Measurements from ENCODE around the gene NUDCD2. TPM values are rescaled to one million over a fixed set of nuclear protein-coding genes. Genes with fewer than 3 reads are reported as not detected.
"Not testable (repeated sequence)": the region's sequence is repeated elsewhere in the genome, so short reads cannot be mapped to it uniquely, and the experiment has no call there.

NUDCD2 gene
- total RNA-seq, 1 donor from 2014 or later: 25.1 TPM

- DNase-seq (ENCODE audit: extremely low spot score, unreplicated experiment): no peak
- no peak for TF ChIP-seq CTCF (IDR thresholded peaks at IDR 0.05)
- H3K27me3 Mint-ChIP-seq (ENCODE audit: unreplicated experiment): peaks cover 32% of the 10 kb centered on the region
- no peak overlapping the region for H3K4me3 Mint-ChIP-seq (ENCODE audit: unreplicated experiment)
- no peak overlapping the region for H3K27ac Mint-ChIP-seq (ENCODE audit: unreplicated experiment)
- H3K36me3 Mint-ChIP-seq (ENCODE audit: unreplicated experiment): no peaks in the 10 kb centered on the region
- H3K9me3 Mint-ChIP-seq (ENCODE audit: unreplicated experiment): no peaks in the 10 kb centered on the region
- H3K4me1 Mint-ChIP-seq (ENCODE audit: unreplicated experiment): peaks cover 11% of the 10 kb centered on the region
These were observed 26.6 kb downstream of the NUDCD2 start for GRCh38 chr5:163433271-163433670.

GRCh38 chr5:163432544-163432943 lies 27.4 kb downstream of the NUDCD2 start:
- Mint-ChIP-seq H3K4me3 (ENCODE audit: unreplicated experiment) (no peak overlapping the region), H3K9me3 (ENCODE audit: unreplicated experiment) (no peaks in the 10 kb centered on the region), H3K36me3 (ENCODE audit: unreplicated experiment) (no peaks in the 10 kb centered on the region), H3K4me1 (ENCODE audit: unreplicated experiment) (peaks cover 10% of the 10 kb centered on the region), H3K27ac (ENCODE audit: unreplicated experiment) (no peak overlapping the region), H3K27me3 (ENCODE audit: unreplicated experiment) (peaks cover 38% of the 10 kb centered on the region)
- no peak for TF ChIP-seq CTCF (IDR thresholded peaks at IDR 0.05)
- no peak for DNase-seq (ENCODE audit: extremely low spot score, unreplicated experiment)

GRCh38 chr5:163426128-163426527 lies 33.8 kb downstream of the NUDCD2 start:
- not testable (repeated sequence) for H3K4me3 Mint-ChIP-seq (ENCODE audit: unreplicated experiment); H3K9me3 Mint-ChIP-seq (ENCODE audit: unreplicated experiment); H3K27ac Mint-ChIP-seq (ENCODE audit: unreplicated experiment); H3K4me1 Mint-ChIP-seq (ENCODE audit: unreplicated experiment); DNase-seq (ENCODE audit: extremely low spot score, unreplicated experiment); H3K36me3 Mint-ChIP-seq (ENCODE audit: unreplicated experiment)
- peaks cover 48% of the 10 kb centered on the region for H3K27me3 Mint-ChIP-seq (ENCODE audit: unreplicated experiment)

- no peaks in the 10 kb centered on the region for H3K36me3 Mint-ChIP-seq (ENCODE audit: unreplicated experiment)
- DNase-seq (ENCODE audit: extremely low spot score, unreplicated experiment): no peak
- H3K4me3 Mint-ChIP-seq (ENCODE audit: unreplicated experiment): no peak overlapping the region
- no peaks in the 10 kb centered on the region for H3K4me1 Mint-ChIP-seq (ENCODE audit: unreplicated experiment)
- TF ChIP-seq CTCF (IDR thresholded peaks at IDR 0.05): no peak
- H3K27ac Mint-ChIP-seq (ENCODE audit: unreplicated experiment): no peak overlapping the region
- peaks cover 47% of the 10 kb centered on the region for H3K27me3 Mint-ChIP-seq (ENCODE audit: unreplicated experiment)
- H3K9me3 Mint-ChIP-seq (ENCODE audit: unreplicated experiment): no peaks in the 10 kb centered on the region
These were observed 35.1 kb downstream of the NUDCD2 start for GRCh38 chr5:163424836-163425235.

GRCh38 chr5:163415673-163416072 lies 44.2 kb downstream of the NUDCD2 start:
- H3K36me3 Mint-ChIP-seq (ENCODE audit: unreplicated experiment); DNase-seq (ENCODE audit: extremely low spot score, unreplicated experiment); H3K9me3 Mint-ChIP-seq (ENCODE audit: unreplicated experiment); H3K4me1 Mint-ChIP-seq (ENCODE audit: unreplicated experiment); H3K4me3 Mint-ChIP-seq (ENCODE audit: unreplicated experiment); H3K27ac Mint-ChIP-seq (ENCODE audit: unreplicated experiment): not testable (repeated sequence)
- H3K27me3 Mint-ChIP-seq (ENCODE audit: unreplicated experiment): peaks cover 53% of the 10 kb centered on the region

GRCh38 chr5:163410505-163410904 lies 49.4 kb downstream of the NUDCD2 start:
- Mint-ChIP-seq H3K27ac (ENCODE audit: unreplicated experiment) (no peak overlapping the region), H3K27me3 (ENCODE audit: unreplicated experiment) (peaks cover 54% of the 10 kb centered on the region), H3K4me1 (ENCODE audit: unreplicated experiment) (peaks cover 1% of the 10 kb centered on the region), H3K4me3 (ENCODE audit: unreplicated experiment) (no peak overlapping the region), H3K9me3 (ENCODE audit: unreplicated experiment) (no peaks in the 10 kb centered on the region), H3K36me3 (ENCODE audit: unreplicated experiment) (no peaks in the 10 kb centered on the region)
- TF ChIP-seq CTCF (IDR thresholded peaks at IDR 0.05): no peak
- DNase-seq (ENCODE audit: extremely low spot score, unreplicated experiment): no peak
